SU-DHL-6 (cell line): ENCODE results near the gene PDE4B.

Experiments used
- H2AFZ ChIP-seq: fragments of 200-600 bp; sonication (generic); 2 replicates; pipeline ENCODE4 v1.6.1; 2014; ENCODE audit warnings: low read depth, mild to moderate bottlenecking, moderate library complexity, mixed read lengths, antibody characterized with exemption, low read length; ENCODE audit not compliant: severe bottlenecking
- H3F3A ChIP-seq: fragments of 200-600 bp; shearing (Covaris generic); 2 replicates; pipeline ENCODE4 v1.6.0; 2016; ENCODE audit warnings: antibody characterized with exemption, mild to moderate bottlenecking; ENCODE audit not compliant: insufficient read depth
- H3K27ac ChIP-seq: fragments of 200-600 bp; sonication (generic); 2 replicates; pipeline ENCODE4 v1.5.1; 2016; ENCODE audit warnings: low read depth, mild to moderate bottlenecking, low read length, moderate library complexity, mixed read lengths
- H3K27me3 ChIP-seq: fragments of 200-600 bp; sonication (generic), shearing (Covaris generic); 2 replicates; pipeline ENCODE4 v1.6.0; 2014; ENCODE audit warnings: mild to moderate bottlenecking, low read length
- H3K36me3 ChIP-seq: fragments of 200-600 bp; sonication (generic); 2 replicates; pipeline ENCODE4 v1.6.1; 2014; ENCODE audit warnings: mild to moderate bottlenecking, low read length, mixed read lengths
- H3K4me2 ChIP-seq: fragments of 300-600, 200-600 bp; shearing (Covaris generic), sonication (generic); 2 replicates; pipeline ENCODE4 v1.6.0; 2014; ENCODE audit warnings: low read length, low read depth, mild to moderate bottlenecking; ENCODE audit not compliant: poor library complexity, severe bottlenecking
- H3K4me3 ChIP-seq: fragments of 200-600 bp; sonication (generic); 2 replicates; pipeline ENCODE4 v1.5.1; 2014; ENCODE audit warnings: antibody characterized with exemption, low read length, mild to moderate bottlenecking, mixed read lengths; ENCODE audit not compliant: insufficient read depth, poor library complexity, severe bottlenecking
- H3K79me2 ChIP-seq: fragments of 200-600 bp; sonication (generic); 2 replicates; pipeline ENCODE4 v1.6.1; 2014; ENCODE audit warnings: mild to moderate bottlenecking, low read length, moderate library complexity; ENCODE audit not compliant: insufficient read depth
- H3K9ac ChIP-seq: fragments of 200-600 bp; sonication (generic); 2 replicates; pipeline ENCODE4 v1.7.0; 2014; ENCODE audit warnings: mild to moderate bottlenecking, low read length
- H3K9me2 ChIP-seq: fragments of 200-600 bp; sonication (generic); replicated peaks from 2 replicates; pipeline ENCODE4 v1.6.1; 2014; ENCODE audit warnings: low read length; ENCODE audit not compliant: insufficient read depth
- H3K9me3 ChIP-seq: fragments of 200-600 bp; sonication (generic); 2 replicates; pipeline ENCODE4 v1.6.1; 2014; ENCODE audit warnings: low read length, mixed read lengths; ENCODE audit not compliant: insufficient read depth
- H4K20me1 ChIP-seq: fragments of 200-600 bp; sonication (generic); 2 replicates; pipeline ENCODE4 v1.6.1; 2014; ENCODE audit warnings: low read depth, mild to moderate bottlenecking, antibody characterized with exemption, low read length, moderate library complexity, mixed read lengths
- CTCF ChIP-seq: fragments of 200-600 bp; sonication (generic); IDR thresholded peaks from one replicate; pipeline ENCODE4 v1.5.1; 2017; ENCODE audit warnings: antibody characterized with exemption, mild to moderate bottlenecking, low read length, moderate library complexity; ENCODE audit not compliant: insufficient read depth, poor library complexity, severe bottlenecking
- EZH2phosphoT487 ChIP-seq: fragments of 200-600 bp; sonication (generic), shearing (Covaris generic); conservative IDR thresholded peaks from 2 replicates; pipeline ENCODE4 v1.6.1; 2018; ENCODE audit warnings: mild to moderate bottlenecking, antibody characterized with exemption, low read length, moderate library complexity, mixed read lengths

Gene PDE4B

GRCh38 chr1:66245691-66246090 is 453.0 kb downstream of the PDE4B start:
- Histone ChIP-seq H3K79me2 (no peaks in the 10 kb centered on the region), H3K27ac (no peak overlapping the region), H3K27me3 (no peaks in the 10 kb centered on the region), H3K36me3 (no peaks in the 10 kb centered on the region), H3K9me3 (no peaks in the 10 kb centered on the region), H3F3A (no peaks in the 10 kb centered on the region), H4K20me1 (no peaks in the 10 kb centered on the region), H3K4me2 (no peak overlapping the region), H3K9ac (no peak overlapping the region), H3K4me3 (no peak overlapping the region), H2AFZ (no peak overlapping the region), H3K9me2 (no peaks in the 10 kb centered on the region)
- TF ChIP-seq EZH2phosphoT487 (no peak), CTCF (no peak)

- Histone ChIP-seq H3K9me3 (no peaks in the 10 kb centered on the region), H3K4me3 (no peak overlapping the region), H3K9ac (no peak overlapping the region), H3K9me2 (no peaks in the 10 kb centered on the region), H3K27ac (no peak overlapping the region), H3F3A (no peaks in the 10 kb centered on the region), H4K20me1 (no peaks in the 10 kb centered on the region), H3K27me3 (no peaks in the 10 kb centered on the region), H3K36me3 (no peaks in the 10 kb centered on the region), H3K4me2 (no peak overlapping the region), H3K79me2 (no peaks in the 10 kb centered on the region), H2AFZ (no peak overlapping the region)
- TF ChIP-seq EZH2phosphoT487 (no peak), CTCF (no peak)
These were observed 453.9 kb downstream of the PDE4B start for GRCh38 chr1:66246351-66247269.

GRCh38 chr1:66247415-66248208 is 454.9 kb downstream of the PDE4B start:
- Histone ChIP-seq H3K9me2 (no peaks in the 10 kb centered on the region), H3K27ac (no peak overlapping the region), H3K4me2 (no peak overlapping the region), H3K4me3 (no peak overlapping the region), H2AFZ (no peak overlapping the region), H3K79me2 (no peaks in the 10 kb centered on the region), H3F3A (no peaks in the 10 kb centered on the region), H3K27me3 (no peaks in the 10 kb centered on the region), H3K9me3 (no peaks in the 10 kb centered on the region), H4K20me1 (no peaks in the 10 kb centered on the region), H3K9ac (no peak overlapping the region), H3K36me3 (no peaks in the 10 kb centered on the region)
- TF ChIP-seq CTCF (no peak), EZH2phosphoT487 (no peak)
